Hepatic stellate cell (primary cell): ENCODE data around the gene REELD1.

Experiments
- DNase-seq: peaks from one replicate; pipeline ENCODE4 v3.0.0; 2011; ENCODE audit warnings: low spot score

REELD1 gene

DNA sequence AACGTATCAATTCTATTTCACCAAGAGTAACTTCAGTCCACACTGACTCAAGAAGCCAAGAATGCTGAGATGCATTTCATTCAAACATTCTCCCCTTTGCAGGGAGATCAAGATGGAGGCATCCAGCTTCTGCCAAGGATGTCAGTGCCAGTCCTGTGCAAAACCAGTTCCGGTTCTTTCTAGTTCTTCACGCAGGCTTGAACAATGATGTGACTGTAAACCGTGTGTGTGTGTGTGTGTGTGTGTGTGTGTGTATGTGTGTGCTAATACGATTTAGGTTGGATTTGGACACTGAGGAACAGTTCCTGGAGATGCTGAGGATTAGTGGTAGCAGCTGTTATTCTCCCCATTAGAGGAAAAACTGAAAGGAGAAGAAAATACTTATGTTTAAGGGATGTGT is at the start of gene REELD1:
Gene REELD1, plus strand, starts transcription at position 301 of the 400 bp plus-strand sequence. CDS start 2,415 bp downstream, outside the sequence.
- DNase-seq: no peak

DNA sequence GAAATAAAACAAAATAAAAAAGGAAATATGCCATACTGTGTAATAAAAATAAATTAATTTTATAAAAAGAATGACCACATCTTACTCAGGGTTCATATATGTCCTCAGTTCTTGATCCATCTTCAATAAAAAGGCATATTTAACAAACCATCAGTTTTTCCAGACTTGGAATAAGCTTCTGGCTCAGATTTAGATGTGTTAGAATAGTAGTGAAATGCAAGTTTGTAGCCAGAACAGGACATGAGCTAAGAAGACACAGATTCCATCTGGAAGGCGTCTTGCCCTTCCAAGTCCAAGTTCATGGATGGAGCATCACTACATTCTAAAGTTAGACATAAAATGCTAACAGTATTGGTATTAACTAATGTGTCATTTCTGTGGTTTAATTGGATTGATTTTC is 49.1 kb upstream of the REELD1 start:
- DNase-seq: no peak

DNA sequence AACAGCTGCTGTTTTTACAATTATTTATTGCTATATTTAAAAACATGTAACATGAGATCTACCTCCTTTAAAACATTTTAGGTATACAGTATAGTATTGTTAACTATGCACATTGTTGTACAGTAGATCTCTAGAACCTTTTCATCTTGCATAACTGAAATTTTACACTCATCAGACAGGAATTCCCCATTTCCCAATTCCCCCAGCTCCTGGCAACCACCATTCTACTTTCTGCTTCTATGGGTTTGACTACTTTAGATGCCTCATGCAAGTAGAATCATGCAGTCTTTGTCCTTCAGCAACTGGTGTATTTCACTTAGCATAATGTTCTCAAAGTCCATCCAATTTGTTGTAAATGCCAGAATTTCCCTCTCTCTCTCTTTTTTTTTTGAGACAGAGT is 48.5 kb upstream of the REELD1 start:
- DNase-seq: no peak

DNA sequence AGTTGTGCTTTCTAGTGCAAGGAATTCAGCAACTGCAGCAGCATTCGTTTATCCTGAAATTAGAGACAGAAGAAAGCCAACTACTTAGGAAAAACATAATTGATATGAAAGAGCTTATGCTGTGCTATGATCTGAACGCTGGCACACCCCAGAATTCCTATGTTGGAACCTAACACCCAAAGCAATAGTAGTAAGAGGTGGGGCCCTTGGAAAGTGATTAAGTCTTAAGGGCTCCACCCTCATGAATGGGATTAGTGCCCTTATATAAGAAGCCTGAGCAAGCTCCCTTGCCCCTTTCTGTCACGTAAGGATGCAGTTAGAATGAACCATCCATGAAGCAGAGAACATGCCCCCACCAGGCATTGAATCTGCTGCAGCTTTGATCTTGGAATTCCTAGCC is 44.2 kb upstream of the REELD1 start:
- no peak for DNase-seq

DNA sequence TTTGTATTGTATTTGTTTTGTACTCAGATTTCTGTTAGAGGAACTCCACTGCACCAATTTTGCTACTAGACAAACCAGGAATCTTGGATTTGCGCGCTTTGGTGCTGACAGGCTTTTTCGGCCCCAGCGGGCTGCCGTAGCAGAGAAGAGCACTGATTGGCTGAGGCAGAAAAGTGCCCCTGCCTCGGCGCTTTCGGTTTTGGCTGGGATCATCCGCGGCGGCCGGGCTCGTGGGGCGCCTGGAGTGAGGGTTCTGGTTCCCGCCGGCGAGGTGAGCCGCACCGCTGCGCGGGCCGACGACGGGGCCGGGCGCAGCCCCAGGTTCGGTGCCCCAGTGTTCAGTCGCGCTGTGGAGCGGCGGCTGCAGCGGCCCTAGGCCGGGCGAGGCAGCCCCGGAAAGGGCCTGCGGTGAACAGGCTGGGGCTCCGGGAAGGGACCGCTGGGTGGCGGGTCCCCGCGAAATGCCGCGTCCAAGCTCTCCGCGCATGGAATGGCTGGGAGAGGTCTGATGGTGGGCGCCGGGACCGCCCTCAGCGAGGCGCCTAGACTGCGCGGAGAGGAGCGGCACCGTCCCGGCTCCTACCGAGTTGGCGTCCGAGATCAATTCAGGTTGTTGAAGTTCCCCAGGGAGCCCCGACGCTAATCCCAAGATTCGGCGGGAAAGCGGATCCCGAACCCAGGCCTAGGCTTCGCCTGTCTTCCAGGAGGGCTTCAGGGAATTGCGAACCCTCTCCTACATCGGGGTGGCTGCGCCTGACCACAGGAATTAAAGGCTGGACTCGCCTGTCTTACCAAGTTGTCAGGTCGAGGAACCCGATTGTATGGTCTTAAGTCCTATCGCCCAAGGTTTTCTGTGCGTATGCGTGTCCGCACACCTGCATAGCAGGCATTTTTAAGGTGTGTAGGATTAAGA is 38.5 kb upstream of the REELD1 start, which contains the start of gene LSM6:
Gene LSM6, plus strand, starts transcription at position 178 of the 913 bp plus-strand sequence. CDS start 7,204 bp downstream, outside the sequence.
- DNase-seq: peak; percentile 74

DNA sequence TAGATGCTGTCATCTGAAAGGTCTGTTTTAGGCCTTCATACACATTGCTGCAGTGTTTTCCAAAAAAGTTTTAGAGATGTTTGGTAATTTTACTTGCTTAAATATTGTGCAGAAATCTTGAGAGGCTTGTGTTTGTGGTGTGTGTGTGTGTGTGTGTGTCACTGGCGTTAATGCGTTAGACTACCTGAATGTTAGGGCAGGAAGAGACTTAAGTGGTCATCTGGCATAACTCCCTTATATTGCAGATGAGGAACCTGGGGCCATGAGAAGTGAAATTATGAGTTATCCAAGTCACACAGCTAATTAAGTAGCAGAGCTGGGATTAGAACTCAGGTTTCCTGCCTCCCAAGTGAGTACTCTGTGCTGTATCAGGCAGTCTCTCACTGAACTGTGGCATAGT is 37.4 kb upstream of the REELD1 start:
- DNase-seq: no peak

DNA sequence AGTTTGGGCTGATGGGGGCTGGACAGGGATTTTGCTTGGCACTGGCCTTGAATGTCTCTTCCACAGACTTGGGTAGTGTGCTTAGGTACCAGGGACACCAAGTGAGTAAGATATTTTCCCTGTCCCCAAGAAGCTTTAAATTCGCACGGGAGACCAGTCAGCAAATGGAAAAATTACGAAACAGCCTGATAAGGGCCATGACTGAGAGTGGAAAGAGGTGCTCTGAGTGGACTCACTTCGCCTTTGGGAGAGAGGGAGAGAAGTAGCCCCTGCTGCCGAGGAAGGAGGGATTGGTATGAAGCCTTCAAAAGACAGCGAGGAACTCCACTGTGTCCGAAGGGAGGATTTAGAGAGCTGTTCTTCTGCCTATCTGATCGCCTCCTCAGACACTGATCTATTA is 36.2 kb upstream of the REELD1 start:
- no peak for DNase-seq

DNA sequence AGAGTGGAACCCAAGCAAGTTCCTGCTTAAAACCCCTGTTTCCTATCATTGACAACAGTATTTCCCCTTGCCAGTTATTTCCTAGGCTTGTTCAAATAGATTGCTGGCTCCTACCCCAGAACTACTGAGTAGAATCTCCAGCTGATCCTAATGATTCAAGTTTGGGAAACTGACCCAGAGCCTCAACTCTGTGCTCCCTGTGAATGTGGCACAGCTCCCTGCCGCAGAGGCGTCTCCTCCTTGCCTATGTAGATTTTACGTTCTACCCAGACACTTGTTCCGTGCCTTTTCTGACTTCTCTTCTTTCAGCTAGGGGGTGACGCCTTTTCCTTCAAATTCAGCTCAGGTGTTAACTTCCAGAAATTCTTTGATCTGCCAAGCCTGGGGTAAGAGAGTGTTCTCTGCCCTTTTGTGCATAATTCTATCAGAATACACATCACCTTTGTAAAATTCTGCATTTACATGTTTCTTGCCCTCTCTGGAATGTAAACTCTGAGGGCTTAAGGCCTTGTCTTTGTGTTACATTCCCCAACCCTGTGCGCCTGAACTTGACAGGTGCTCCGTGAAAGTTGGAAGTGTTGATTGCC is 34.5 kb upstream of the REELD1 start:
- DNase-seq: no peak

DNA sequence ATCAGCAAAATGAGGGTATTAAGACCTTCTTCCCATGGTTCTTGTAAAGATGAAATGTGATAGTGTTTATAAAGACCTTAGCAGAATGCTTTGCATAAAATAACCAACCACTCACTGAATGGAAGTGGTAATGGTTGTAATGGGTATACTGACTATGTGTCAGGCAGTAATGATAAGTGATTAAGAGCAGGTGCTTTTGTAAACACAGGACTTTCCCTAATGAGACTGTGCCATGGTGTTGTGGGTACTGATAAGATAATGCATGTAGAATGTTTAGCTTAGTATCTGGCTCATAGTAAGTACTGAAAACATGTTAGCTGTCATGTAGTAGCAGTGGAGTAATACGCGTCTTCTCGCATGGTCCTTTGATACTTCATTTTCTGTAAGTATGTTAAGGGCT is 31.9 kb upstream of the REELD1 start:
- no peak for DNase-seq

DNA sequence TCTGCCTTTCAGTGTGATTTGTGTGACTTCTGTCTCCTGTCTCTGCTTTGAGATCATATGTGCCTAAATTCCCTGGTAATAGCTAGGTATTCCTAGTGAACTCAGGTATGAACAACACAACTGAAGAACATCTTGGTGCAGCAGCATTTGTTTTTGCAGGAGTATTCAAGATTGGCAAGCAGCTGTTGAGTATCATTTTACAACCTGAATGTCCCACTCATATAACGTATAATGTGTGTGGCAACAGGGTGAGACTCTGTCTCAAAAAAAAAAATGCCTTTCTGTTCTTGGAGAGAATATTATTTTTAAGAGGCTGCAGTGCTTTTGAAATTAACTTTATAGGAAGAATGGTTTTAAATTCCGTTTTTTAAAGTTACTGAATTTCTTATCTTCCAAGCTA is 31.1 kb upstream of the REELD1 start:
- no peak for DNase-seq

DNA sequence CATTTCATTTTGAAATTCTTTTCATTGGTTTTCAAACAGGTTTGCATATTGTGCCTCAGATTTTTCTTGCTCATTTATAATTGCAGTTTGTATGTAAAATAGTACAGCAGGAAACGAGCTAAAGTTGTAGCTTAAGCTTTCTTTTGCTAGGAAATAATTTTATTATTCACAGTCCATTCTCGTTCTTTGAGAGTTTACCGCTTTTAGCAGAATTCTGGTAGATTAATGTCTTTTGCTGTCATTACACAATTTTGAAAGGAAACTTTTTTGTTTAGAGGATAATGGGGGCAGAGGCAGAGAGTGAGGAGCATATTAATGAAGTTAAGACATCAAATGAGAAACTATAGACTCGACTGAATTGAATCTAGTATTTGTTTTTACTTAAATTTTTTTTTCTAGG is 28.3 kb upstream of the REELD1 start:
- no peak for DNase-seq

DNA sequence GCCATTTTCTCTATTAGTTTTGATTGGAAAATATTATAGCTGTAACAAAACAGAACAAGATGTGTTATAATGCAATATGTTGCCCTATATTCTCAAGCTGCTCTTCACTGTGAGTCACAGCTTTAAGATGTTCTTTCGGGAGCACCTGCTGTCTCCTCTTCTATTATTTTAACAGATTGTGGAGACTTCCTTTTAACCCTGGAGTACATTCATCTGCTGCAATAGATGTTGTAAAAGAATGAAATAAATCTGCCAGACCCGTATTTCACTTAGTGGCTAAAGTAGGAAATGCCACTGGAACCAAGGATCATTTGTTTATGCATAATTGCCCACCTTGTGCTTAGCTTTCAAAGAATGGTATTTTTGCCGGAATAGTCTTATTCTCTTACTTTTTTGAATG is 27.7 kb upstream of the REELD1 start:
- DNase-seq: no peak

DNA sequence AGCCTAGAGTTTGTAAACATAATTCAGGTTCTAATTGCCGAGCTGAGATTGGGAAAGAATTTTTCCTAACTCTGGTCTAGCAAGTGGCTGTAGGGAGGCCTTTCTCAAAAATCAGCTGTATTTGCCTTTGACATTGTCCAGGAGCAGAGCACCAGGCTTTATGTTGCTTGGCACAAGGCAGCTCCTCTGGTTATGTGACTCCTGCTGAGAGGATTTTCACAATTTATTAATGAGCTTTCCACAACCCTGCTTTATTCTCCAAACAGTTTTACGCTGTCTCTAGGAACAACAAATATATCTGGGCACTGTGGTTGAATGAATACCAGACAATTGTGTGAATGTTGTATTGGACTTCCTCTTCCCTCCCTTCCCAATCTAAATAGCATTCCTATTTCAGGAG is 23.9 kb upstream of the REELD1 start:
- no peak for DNase-seq

DNA sequence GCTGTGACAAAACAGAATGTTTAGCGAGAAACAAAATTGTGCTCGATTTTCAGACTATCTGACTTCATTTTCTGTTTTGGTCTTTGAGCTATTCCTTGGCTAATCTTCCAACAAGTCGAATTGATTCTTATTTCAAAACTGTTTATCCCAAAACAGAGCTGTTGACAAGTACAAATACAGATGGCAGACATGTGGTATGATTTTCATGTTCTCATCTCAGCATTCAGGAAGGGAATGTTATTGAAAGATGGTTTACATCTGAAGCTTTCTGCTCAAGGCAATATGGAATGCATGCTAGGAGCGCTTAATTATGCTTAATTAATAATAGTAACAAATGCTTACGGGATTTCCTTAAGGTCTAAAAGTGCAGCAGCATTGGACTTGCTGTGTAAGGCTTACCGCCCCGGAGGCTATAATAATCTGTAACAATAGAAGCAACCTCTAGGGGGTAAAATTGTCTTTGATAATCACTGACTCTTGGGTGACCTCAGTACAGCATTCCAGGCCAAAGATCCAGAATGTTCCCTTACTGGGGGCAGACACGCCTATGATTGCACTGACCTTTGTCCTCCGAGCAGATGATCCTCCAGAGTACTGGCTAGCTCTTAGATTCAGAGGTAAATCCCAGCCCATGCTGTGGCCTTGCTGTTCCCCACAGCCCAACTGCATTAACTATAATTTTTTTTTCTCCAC is 22.4 kb upstream of the REELD1 start:
- DNase-seq: no peak

DNA sequence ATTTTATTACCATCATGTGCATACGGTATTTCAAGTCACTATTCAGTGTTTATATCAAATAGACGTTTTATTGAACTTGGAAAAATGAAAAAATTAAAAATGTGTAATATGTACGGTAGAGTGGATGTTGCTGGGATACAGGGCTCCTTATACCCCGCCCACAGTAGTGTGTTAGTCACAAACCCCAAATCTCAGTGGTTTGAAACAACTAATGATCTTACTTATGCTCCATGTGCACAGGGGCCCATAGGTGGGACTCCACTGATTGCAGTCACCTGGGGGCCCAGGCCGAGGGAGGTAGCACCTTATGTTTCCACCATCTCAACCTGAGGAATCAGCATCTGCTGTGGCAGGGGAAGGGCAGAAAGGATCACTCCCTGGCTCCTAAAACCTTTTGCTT is 20.7 kb upstream of the REELD1 start:
- DNase-seq: no peak

DNA sequence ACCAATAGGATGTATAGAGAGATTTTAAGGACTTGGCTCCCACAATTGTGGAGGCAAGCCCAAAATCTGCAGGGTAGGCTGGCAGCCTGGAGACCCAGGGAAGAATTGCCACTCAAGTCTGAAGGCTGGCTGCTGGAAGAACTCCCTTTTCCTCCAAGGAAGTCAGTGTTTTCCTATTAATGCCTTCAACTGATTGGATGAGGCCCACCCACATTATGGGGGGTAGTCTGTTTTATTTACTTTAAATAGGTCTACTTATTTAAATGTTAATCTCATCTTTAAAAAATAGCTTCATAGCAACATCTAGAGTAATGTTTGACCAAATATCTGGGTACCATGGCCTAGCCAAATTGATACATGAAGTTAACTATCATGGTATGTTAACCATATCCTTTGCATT is 20.1 kb upstream of the REELD1 start:
- DNase-seq: no peak

DNA sequence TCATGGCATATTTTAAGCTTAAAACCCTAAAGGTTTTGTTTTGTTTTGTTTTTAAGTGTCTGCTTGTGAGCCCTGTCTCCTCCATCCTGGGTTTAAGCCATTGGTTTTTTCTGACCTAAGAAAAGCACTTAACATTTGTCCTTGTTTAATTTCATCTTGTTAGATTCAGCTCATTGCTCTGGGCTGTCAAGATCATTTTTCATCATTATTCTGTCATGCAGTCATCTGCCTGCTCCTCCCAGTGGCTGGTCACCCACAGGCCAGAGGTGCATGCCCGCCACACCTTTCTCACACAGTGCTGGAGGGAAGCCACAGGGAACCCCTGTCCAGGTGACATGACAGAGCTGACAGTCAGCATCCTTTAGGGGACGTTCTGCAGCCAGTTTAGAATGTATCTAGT is 11.7 kb upstream of the REELD1 start:
- no peak for DNase-seq

DNA sequence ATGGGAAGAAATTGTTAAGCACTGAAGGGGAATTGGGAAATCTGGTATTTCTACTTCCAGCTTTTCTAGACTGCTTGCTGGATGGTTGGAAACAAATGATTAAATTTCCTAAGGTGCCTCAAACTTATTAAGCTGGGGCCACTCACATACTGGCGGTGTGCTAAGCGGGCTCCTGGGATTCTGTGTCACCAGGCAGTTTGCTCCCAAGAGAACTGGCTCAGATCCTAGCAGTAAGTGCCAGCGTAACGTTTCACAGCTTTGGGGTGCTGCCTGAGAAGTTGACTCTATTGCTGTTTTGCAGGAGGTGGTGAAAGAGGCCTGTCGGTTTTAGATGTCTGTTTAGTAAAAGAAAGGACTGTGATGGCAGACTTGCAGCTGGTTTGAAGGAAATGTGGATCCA is 6.9 kb upstream of the REELD1 start:
- no peak for DNase-seq

DNA sequence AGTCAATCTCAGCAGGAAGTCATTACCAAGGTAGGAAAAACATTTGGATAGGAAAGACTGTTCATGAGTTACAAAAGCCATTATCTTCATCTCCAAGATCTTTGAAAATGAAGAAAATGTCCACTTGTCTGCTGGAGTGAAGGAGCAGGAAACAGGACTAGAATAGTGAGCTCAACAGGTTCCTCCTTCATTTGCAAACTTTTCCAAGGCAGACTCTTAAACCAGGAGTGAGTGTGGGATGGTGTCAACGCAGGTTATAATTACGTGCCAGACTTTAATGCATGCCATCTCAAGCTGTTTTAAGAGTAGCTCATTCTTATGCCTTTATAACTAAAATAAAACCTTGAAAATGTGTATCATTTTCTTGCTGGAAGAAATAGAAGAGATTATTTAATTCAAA is 3.4 kb upstream of the REELD1 start:
- no peak for DNase-seq

DNA sequence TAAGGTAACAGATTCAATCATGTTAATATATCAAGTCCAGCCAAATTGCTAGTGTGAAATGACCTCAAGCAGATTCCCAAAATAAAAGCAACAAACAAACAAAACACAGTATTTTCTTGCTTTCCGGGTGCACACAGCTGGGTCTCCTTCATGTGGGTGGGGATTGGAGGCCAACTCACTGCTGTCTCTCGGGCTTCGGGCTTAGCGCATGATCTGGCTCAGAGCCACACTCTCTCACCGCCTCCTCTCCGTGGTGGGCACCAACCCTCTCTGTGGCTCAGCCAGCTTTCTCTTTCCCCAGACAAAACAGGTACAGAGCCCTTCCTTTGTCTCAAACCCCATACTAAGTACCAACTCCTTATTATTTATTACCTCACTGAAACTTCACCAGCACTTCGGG is 2.9 kb upstream of the REELD1 start:
- no peak for DNase-seq

DNA sequence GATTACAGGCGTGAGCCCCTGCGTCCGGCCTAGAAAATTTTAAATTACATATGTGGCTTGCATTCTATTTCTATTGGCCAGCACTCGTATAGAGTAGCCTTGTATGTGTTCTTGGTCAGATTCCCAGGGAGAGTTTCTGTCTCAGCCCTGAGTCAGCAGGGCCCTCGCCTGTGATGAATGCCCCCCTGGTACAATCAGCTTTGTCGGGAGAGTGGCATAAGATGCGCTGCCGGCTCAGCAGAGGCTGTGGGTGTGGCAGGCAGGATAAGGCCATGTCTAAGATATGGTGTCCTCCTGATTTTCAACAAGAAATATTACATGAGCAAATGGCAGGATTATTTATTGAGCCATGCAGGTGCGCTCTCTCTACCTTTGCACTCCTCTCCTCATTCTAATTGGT is 1.6 kb upstream of the REELD1 start:
- DNase-seq: no peak

DNA sequence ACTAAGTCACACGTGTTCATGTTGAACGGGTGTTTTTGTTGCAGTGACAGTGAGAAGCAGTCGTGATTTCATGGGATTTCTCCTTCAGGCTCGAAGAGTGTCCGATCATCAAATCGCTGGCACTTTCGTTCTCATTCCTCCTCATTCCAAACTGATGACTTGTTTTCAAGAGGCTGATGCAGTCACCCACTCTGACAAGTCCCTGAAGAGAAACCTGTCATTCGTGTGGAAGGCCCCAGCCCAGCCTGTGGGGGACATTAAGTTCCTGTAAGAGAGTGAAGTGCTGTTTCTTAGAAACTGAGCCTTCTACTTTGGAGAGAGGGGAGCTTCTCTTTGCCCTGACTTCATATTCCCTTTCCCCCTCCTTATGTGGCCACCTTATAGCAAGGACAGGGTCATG is 8.0 kb downstream of the REELD1 start:
- peak; percentile 27 for DNase-seq

DNA sequence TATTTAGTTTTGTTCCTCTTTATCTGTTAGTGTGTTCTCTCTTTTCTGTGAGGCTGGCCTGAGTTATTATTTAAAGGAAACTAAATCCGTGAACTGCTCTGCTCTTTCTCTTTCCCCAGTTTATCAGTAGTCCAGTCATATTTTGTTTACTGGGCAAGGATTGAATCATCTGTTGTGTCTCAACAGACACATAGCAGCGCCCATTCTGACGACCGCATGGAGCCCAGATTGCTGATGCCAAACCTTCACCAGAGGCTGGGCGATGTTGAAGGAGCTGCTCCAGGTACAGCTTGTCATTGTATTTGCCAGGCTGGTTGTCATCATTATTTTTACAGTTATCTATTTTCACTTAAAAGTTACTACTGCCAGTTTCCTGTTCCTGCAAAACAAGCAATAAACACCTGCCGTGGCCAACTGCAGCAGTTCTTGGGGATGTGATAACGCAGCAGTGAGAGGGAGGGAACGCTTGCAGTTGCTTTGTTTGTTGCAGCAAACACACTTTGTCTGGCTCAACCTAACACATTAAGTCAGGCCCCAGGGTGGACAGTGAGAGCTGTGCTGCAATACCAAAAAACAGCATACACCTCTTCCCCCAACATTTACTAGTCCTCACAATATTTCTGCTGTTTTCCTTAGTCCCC is 10.1 kb downstream of the REELD1 start:
- DNase-seq: no peak
